ACC112 (cell line): ENCODE data around the gene SLC4A2.

Experiments used
- H2AFZ ChIP-seq: fragments of 200-600 bp; sonication (generic); one replicate; pipeline ENCODE4 v1.6.0; 2017; ENCODE audit warnings: antibody characterized with exemption, low read length; ENCODE audit not compliant: unreplicated experiment
- H3K27ac ChIP-seq: fragments of 200-600 bp; sonication (generic); 2 replicates; pipeline ENCODE4 v1.5.1; 2014; ENCODE audit warnings: low read depth, mild to moderate bottlenecking, antibody characterized with exemption, low read length, moderate library complexity
- H3K27me3 ChIP-seq: fragments of 200-600 bp; sonication (generic); 2 replicates; pipeline ENCODE4 v1.6.1; 2014; ENCODE audit warnings: mild to moderate bottlenecking, antibody characterized with exemption, low read length, moderate library complexity, mixed read lengths; ENCODE audit not compliant: insufficient read depth
- H3K36me3 ChIP-seq: fragments of 200-600 bp; sonication (generic); 2 replicates; pipeline ENCODE4 v1.6.1; 2016; ENCODE audit warnings: mild to moderate bottlenecking, antibody characterized with exemption, low read length, moderate library complexity, mixed read lengths; ENCODE audit not compliant: insufficient read depth
- H3K4me1 ChIP-seq: fragments of 200-600 bp; sonication (generic); one replicate; pipeline ENCODE4 v1.6.1; 2016; ENCODE audit warnings: low read length, mixed read lengths; ENCODE audit not compliant: insufficient read depth, unreplicated experiment, control insufficient read depth
- H3K4me3 ChIP-seq: fragments of 200-600 bp; sonication (generic); 2 replicates; pipeline ENCODE4 v1.5.1; 2014; ENCODE audit warnings: mild to moderate bottlenecking, low read depth, low read length
- H3K79me2 ChIP-seq: fragments of 200-600 bp; sonication (generic); one replicate; pipeline ENCODE4 v1.6.0; 2016; ENCODE audit warnings: low read length; ENCODE audit not compliant: control insufficient read depth, unreplicated experiment, insufficient read depth

SLC4A2 gene

DNA sequence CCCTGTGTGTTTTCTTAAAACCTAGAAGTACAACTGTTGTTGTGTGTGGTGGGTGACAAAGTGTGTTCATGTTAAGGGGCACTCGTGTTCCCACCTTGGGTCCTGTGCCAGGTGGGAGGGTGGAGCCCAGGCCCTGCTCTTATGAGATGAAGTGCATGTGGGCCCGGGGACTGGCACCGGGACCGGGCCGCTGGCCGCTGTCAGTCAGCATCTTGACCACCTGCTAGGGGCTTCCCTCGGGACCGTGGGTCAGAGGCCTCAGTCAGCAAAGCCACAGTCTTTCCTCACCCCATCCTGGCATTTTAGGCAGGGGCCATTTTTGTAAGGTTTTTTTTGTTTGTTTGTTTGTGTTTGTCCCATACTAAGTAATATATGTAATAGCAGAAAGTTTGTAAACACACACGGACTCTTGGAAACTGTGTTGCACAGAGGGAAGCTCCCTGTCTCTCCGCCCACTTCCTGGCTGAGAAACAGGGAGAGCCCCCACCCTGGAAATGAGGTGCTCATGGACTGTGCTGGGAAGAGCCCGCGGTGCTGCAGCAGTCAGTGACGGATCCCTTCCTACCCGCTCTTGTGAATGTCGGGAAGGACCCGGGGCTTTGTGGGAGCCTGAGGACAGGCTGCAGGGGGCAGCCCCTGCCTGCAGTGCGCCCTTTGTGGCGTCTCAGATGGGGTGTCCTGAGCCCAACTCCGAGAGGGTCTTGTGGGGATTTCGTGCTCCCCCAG, 40.3 kb downstream of the SLC4A2 start:
- no peak overlapping the region for H3K4me3 ChIP-seq
- H2AFZ ChIP-seq: no peak overlapping the region
- no peaks in the 10 kb centered on the region for H3K27me3 ChIP-seq
- H3K36me3 ChIP-seq: no peaks in the 10 kb centered on the region
- peaks cover 9% of the 10 kb centered on the region for H3K4me1 ChIP-seq
- H3K79me2 ChIP-seq: peaks cover 44% of the 10 kb centered on the region
- no peak overlapping the region for H3K27ac ChIP-seq

DNA sequence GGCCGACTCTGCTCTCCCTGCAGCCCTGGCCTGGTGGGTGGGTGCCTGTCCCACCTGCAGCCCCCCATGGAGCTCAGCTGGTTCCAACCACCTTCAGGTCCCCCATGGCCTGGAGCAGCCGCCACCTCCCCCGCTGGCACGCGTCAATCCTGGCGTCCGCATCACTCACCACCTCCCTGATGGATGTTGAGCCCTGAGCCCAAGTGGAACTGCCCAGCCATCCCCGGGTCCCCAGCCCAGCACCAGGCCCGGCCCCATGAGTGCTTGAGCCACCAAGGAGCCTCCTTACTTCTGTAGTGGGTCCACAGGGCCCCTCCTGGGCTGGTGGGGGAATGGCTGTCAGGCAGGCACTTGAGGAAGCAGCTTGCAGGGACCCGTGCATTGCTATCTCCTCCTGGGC, 41.5 kb downstream of the SLC4A2 start:
- H3K4me3 ChIP-seq: no peak overlapping the region
- H3K79me2 ChIP-seq: peaks cover 32% of the 10 kb centered on the region
- H2AFZ ChIP-seq: no peak overlapping the region
- no peaks in the 10 kb centered on the region for H3K36me3 ChIP-seq
- no peak overlapping the region for H3K27ac ChIP-seq
- H3K27me3 ChIP-seq: no peaks in the 10 kb centered on the region
- peaks cover 8% of the 10 kb centered on the region for H3K4me1 ChIP-seq

- H3K79me2 ChIP-seq: peaks cover 25% of the 10 kb centered on the region
- H3K4me1 ChIP-seq: peaks cover 6% of the 10 kb centered on the region
- no peak overlapping the region for H3K27ac ChIP-seq
These were observed 42.4 kb downstream of the SLC4A2 start for GRCh38 chr7:151101621-151102396.

GRCh38 chr7:151102991-151103390, 43.6 kb downstream of the SLC4A2 start:
- peaks cover 22% of the 10 kb centered on the region for H3K79me2 ChIP-seq
- H3K27me3 ChIP-seq: no peaks in the 10 kb centered on the region
- H3K4me1 ChIP-seq: peaks cover 6% of the 10 kb centered on the region
- H2AFZ ChIP-seq: no peak overlapping the region
- H3K27ac ChIP-seq: no peak overlapping the region
- no peaks in the 10 kb centered on the region for H3K36me3 ChIP-seq
- H3K4me3 ChIP-seq: no peak overlapping the region

More at GRCh38 chr7:151101621-151102396, 42.4 kb downstream of the SLC4A2 start:
- Histone ChIP-seq H2AFZ (no peak overlapping the region), H3K4me3 (no peak overlapping the region), H3K36me3 (no peaks in the 10 kb centered on the region), H3K27me3 (no peaks in the 10 kb centered on the region)

DNA sequence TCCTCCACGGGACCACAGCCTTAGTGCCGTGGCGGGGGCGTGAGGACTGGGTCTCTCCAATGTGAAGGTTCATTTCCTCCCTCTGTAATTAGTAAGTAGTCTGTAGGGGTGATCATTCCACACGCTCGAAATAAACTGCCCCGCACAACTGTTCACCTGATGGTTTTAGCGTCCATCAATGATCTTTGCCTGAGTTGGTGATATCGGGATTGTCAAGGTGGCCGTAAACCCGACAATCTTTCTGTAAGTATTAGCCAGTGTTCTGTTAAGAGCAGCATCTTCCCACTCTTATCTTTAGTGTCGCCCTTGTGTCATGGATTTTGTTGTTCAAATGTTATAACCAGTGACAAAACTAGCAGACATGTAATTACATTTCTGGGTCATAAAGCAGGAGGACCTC, 44.6 kb downstream of the SLC4A2 start:
- H3K4me1 ChIP-seq: peaks cover 6% of the 10 kb centered on the region
- no peak overlapping the region for H3K27ac ChIP-seq
- H3K27me3 ChIP-seq: no peaks in the 10 kb centered on the region
- no peak overlapping the region for H3K4me3 ChIP-seq
- H3K79me2 ChIP-seq: peaks cover 25% of the 10 kb centered on the region
- no peaks in the 10 kb centered on the region for H3K36me3 ChIP-seq
- H2AFZ ChIP-seq: no peak overlapping the region

GRCh38 chr7:151104411-151105235, 45.2 kb downstream of the SLC4A2 start:
- Histone ChIP-seq H3K27me3 (no peaks in the 10 kb centered on the region), H3K4me3 (no peak overlapping the region), H3K36me3 (no peaks in the 10 kb centered on the region), H3K27ac (peak overlapping the region; percentile 28; the same call in 1 of the 2 replicates), H3K79me2 (peaks cover 21% of the 10 kb centered on the region), H3K4me1 (peaks cover 11% of the 10 kb centered on the region), H2AFZ (no peak overlapping the region)

DNA sequence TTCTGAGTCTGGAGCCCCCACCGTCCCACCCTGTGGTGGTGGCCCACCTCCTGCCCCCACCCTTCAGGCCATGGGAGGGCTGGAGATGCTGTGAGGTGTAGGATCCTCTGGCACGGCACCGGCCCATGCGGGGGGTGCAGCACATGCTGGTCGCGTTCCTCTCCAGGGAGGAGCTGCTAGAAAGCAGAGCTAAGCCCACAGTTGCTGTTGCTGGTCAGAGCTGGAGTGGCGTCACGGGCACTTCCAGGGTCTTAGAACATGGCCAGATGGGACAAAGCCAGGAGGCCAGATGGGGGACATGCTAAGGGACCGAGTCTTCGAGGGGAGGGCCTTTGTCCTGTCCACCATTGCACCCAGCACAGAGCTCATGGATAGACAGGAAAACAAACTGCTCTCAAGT, 48.5 kb downstream of the SLC4A2 start:
- Histone ChIP-seq H3K79me2 (peaks cover 30% of the 10 kb centered on the region), H3K4me1 (peaks cover 16% of the 10 kb centered on the region), H3K4me3 (no peak overlapping the region), H2AFZ (no peak overlapping the region), H3K27me3 (no peaks in the 10 kb centered on the region), H3K27ac (no peak overlapping the region), H3K36me3 (no peaks in the 10 kb centered on the region)

DNA sequence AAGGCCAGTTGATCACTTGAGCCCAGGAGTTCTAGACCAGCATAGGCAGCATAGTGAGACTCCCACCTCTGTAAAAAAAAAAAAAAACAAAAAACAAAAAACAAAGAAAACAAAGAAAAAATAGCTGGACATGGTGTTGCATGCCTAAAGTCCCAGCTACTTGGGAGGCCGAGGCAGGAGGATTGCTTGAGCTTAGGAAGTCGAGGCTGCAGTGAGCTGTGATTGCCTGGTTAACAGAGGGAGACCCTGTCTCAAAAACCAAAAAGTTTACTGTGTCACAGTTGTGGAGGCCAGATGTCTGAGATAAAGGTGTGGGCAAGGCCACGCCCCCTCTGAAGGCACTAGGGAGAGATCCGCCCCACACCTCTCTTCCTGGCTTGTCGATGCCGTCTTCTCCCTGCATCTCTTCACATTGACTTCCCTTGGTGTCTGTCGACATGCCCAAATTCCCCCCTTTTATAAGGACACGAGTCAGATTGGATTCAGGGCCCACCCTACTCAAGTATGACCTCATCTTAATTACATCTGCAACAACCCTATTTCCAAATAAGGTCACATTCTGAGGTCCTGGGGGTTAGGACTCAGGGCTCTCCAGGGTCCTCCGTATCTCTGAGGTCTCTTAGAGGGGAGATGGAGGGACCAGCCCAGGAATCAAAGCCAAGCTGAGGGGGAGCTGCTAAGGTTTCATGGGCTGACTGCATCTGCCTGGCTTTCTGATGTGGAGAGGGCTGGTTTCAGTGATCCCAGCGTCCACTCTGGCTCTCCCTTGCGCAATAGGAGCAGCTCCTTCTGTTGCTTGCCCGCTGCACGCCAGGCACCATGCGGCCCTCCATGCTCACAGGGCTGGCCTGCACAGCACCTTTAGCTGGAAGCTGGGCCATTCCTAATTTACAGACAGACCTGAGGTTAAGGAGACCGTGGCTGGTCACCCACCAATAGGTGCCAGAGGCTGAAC, 50.0 kb downstream of the SLC4A2 start:
- Histone ChIP-seq H3K27ac (peak overlapping the region; percentile 8; the same call in 1 of the 2 replicates), H3K27me3 (no peaks in the 10 kb centered on the region), H3K4me3 (no peak overlapping the region)

GRCh38 chr7:151110236-151110940, 51.0 kb downstream of the SLC4A2 start:
- Histone ChIP-seq H3K27ac (no peak overlapping the region), H3K4me3 (no peak overlapping the region), H2AFZ (no peak overlapping the region), H3K79me2 (peaks cover 44% of the 10 kb centered on the region), H3K36me3 (no peaks in the 10 kb centered on the region), H3K4me1 (peaks cover 24% of the 10 kb centered on the region), H3K27me3 (no peaks in the 10 kb centered on the region)

More for the DNA sequence above, 50.0 kb downstream of the SLC4A2 start:
- H2AFZ ChIP-seq: no peak overlapping the region
- H3K4me1 ChIP-seq: peaks cover 26% of the 10 kb centered on the region
- H3K36me3 ChIP-seq: no peaks in the 10 kb centered on the region
- peaks cover 43% of the 10 kb centered on the region for H3K79me2 ChIP-seq
